HCT116 (cell line): ENCODE data around the gene MAML3.

Experiments
- ATF3 ChIP-seq: IDR thresholded peaks from 2 replicates; pipeline ENCODE4 v1.6.1; 2012
- CBX3 ChIP-seq: IDR thresholded peaks from 2 replicates; pipeline ENCODE4 v1.6.1; 2012; ENCODE audit warnings: low read depth
- EGR1 ChIP-seq: IDR thresholded peaks from 2 replicates; pipeline ENCODE4 v1.6.1; 2012; ENCODE audit warnings: low read depth
- POLR2A ChIP-seq: IDR thresholded peaks from 2 replicates; pipeline ENCODE4 v1.7.0; 2011; ENCODE audit warnings: borderline replicate concordance; ENCODE audit not compliant: insufficient read depth, insufficient read length; ENCODE audit errors: extremely low read depth
- POLR2AphosphoS5 ChIP-seq: IDR thresholded peaks from 2 replicates; pipeline ENCODE4 v1.6.1; 2011; ENCODE audit warnings: mild to moderate bottlenecking, low read depth, low read length, moderate library complexity
- TF ChIP-seq, protein P1 (sequence below), 3 experiments: fragments of 200-600 bp in 1 of 3; sonication (generic) in 1 of 3; IDR thresholded peaks in 2 of 3; conservative IDR thresholded peaks in 1 of 3; 2 replicates each; pipeline ENCODE4 v1.5.1; 2012 to 2017; ENCODE audit warnings: low read depth in 2 of 3, low read length in 2 of 3, antibody characterized with exemption in 1 of 3, borderline replicate concordance in 1 of 3, control low read depth in 1 of 3, mild to moderate bottlenecking in 1 of 3, mixed read lengths in 1 of 3, mixed run types in 1 of 3, moderate library complexity in 1 of 3; ENCODE audit not compliant: insufficient read depth in 1 of 3

DNA sequence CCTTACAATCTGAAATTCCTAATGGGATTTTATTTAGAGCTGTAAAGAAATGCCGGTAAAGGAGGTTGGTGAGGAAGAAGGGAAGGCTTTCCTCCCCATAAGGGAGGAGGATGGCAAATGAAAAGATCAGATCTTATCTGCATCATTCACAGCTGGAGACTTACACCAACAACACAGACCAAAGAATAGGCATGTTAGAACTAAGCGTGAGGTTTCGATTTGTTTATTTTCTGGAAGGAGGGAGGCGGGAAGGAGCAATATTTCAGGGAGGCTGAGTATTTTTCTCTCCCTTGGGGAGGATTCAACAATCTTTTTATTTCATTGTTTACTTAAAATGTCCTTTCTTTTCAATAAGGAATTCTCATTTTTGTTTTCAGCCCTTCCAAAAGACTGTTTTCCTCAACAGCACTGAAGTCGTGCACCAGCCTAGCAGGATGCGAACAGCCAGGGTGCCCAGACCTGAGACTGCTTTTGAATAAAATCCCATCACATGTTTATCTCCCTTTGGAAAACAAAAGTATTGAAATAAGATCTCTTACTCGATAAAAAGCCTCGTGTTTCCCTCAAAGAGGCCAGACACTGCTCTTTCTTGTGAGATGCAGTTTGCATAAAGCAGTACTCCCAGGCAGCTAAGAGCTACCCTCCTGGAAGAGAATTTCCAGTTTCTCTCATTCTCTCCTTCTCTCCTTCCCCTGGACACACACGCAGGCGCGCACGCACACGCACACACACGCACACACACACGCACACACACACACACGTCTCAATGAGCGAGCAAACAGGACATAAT lies 252.3 kb downstream of the MAML3 start:
- TF ChIP-seq, protein P1, sequence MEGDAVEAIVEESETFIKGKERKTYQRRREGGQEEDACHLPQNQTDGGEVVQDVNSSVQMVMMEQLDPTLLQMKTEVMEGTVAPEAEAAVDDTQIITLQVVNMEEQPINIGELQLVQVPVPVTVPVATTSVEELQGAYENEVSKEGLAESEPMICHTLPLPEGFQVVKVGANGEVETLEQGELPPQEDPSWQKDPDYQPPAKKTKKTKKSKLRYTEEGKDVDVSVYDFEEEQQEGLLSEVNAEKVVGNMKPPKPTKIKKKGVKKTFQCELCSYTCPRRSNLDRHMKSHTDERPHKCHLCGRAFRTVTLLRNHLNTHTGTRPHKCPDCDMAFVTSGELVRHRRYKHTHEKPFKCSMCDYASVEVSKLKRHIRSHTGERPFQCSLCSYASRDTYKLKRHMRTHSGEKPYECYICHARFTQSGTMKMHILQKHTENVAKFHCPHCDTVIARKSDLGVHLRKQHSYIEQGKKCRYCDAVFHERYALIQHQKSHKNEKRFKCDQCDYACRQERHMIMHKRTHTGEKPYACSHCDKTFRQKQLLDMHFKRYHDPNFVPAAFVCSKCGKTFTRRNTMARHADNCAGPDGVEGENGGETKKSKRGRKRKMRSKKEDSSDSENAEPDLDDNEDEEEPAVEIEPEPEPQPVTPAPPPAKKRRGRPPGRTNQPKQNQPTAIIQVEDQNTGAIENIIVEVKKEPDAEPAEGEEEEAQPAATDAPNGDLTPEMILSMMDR (IDR thresholded peaks at IDR 0.05 in 2 of 3, conservative IDR thresholded peaks at IDR 0.05 in 1 of 3; ENCODE audit: borderline replicate concordance in 1 of 3, insufficient read depth in 1 of 3, low read depth in 2 of 3, low read length in 2 of 3): no peak
- no peak for TF ChIP-seq POLR2A
- no peak for TF ChIP-seq ATF3
- TF ChIP-seq POLR2AphosphoS5: no peak
- TF ChIP-seq EGR1: no peak
- no peak for TF ChIP-seq CBX3
